ENCODE data around the gene CABP4.
"Not testable (repeated sequence)": the region's sequence is repeated elsewhere in the genome, so short reads cannot be mapped to it uniquely, and the experiment has no call there.

The CABP4 gene

GRCh38 chr11:67482275-67482826 is 27.2 kb downstream of the CABP4 start:
- Histone ChIP-seq H4K20me1 (ENCODE audit: insufficient read depth) (no peaks in the 10 kb centered on the region), H2AFZ (ENCODE audit: low read depth) (peak overlapping the region; percentile 88), H3K4me3 (IDR thresholded peaks at IDR 0.05; ENCODE audit: insufficient read depth, low read depth, low read length) (no peak overlapping the region), H3K4me1 (ENCODE audit: low read depth, poor library complexity, severe bottlenecking) (peaks cover 7% of the 10 kb centered on the region), H3K79me2 (ENCODE audit: insufficient read depth, low read depth) (no peaks in the 10 kb centered on the region), H3K9ac (peak overlapping the region; percentile 51; the same call in 1 of the 2 replicates), H3K36me3 (ENCODE audit: insufficient read depth) (no peaks in the 10 kb centered on the region), H3K27me3 (ENCODE audit: insufficient read depth, low read depth) (peaks cover 20% of the 10 kb centered on the region; the same call in 1 of the 2 replicates), H3K27ac (no peak overlapping the region), H3K4me2 (peak overlapping the region; percentile 77)
- no peak for TF ChIP-seq CTCF (conservative IDR thresholded peaks at IDR 0.05; ENCODE audit: low read depth, low read length)

- peak within 1 kb of the TSS; percentile 37; the same call in 1 of the 2 replicates for H3K27ac ChIP-seq
- TF ChIP-seq CTCF (conservative IDR thresholded peaks at IDR 0.05; ENCODE audit: low read depth, low read length) = 0 out of 2 replicates have a peak, but pooled peaks have one; percentile 31
- no peak within 1 kb of the TSS for H3K4me3 ChIP-seq (IDR thresholded peaks at IDR 0.05; ENCODE audit: insufficient read depth, low read depth, low read length)
- H2AFZ ChIP-seq (ENCODE audit: low read depth) = peak within 1 kb of the TSS; percentile 88
- peak within 1 kb of the TSS; percentile 77 for H3K4me2 ChIP-seq
- H3K36me3 ChIP-seq (ENCODE audit: insufficient read depth) = no peaks in the 10 kb centered on the region
- H3K79me2 ChIP-seq (ENCODE audit: insufficient read depth, low read depth) = no peaks in the 10 kb centered on the region
- H3K9ac ChIP-seq = peak within 1 kb of the TSS; percentile 51; the same call in 1 of the 2 replicates
- H4K20me1 ChIP-seq (ENCODE audit: insufficient read depth) = no peaks in the 10 kb centered on the region
- H3K27me3 ChIP-seq (ENCODE audit: insufficient read depth, low read depth) = peaks cover 19% of the 10 kb centered on the region; the same call in 1 of the 2 replicates
- peaks cover 7% of the 10 kb centered on the region for H3K4me1 ChIP-seq (ENCODE audit: low read depth, poor library complexity, severe bottlenecking)
Observed at GRCh38 chr11:67482827-67483798, 28.0 kb downstream of the CABP4 start, which contains the start of gene AIP. Gene AIP (plus strand): TSS chr11:67483026. CDS start chr11:67483159, 133 bp downstream.

GRCh38 chr11:67483831-67484665 is 28.9 kb downstream of the CABP4 start:
- TF ChIP-seq CTCF (conservative IDR thresholded peaks at IDR 0.05; ENCODE audit: low read depth, low read length) = no peak
- Histone ChIP-seq H3K4me3 (IDR thresholded peaks at IDR 0.05; ENCODE audit: insufficient read depth, low read depth, low read length) (no peak overlapping the region), H3K27ac (no peak overlapping the region)

DNA sequence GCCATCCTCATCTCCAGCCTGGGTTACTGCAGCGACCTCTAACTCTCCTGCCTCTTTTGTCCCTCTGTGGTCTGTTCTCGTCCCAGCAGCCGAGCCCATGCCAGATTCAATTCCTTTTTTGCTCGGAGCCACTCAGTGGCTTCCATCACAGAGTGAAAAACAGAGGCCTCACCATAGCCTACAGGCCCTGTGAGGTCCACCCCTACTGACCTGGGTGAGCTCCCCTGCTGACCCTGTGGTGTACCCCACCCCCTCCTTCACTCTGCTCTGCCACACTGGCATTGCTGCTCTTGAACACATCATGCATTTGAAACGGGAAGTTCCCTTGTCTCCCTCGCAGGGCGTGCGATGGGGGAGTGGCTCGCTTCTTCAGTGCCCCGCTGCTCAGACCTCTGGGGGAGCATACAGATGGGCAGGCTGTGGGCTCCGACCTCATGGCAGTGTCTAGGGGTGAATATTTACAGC is 29.7 kb downstream of the CABP4 start:
- no peaks in the 10 kb centered on the region for H3K79me2 ChIP-seq (ENCODE audit: insufficient read depth, low read depth)
- H3K27me3 ChIP-seq (ENCODE audit: insufficient read depth, low read depth) = peaks cover 2% of the 10 kb centered on the region; the same call in 1 of the 2 replicates
- no peaks in the 10 kb centered on the region for H4K20me1 ChIP-seq (ENCODE audit: insufficient read depth)
- peaks cover 7% of the 10 kb centered on the region for H3K4me1 ChIP-seq (ENCODE audit: low read depth, poor library complexity, severe bottlenecking)
- no peaks in the 10 kb centered on the region for H3K36me3 ChIP-seq (ENCODE audit: insufficient read depth)
- H3K4me3 ChIP-seq (IDR thresholded peaks at IDR 0.05; ENCODE audit: insufficient read depth, low read depth, low read length) = no peak overlapping the region
- H3K4me2 ChIP-seq = no peak overlapping the region
- no peak overlapping the region for H3K9ac ChIP-seq
- no peak overlapping the region for H2AFZ ChIP-seq (ENCODE audit: low read depth)
- no peak for TF ChIP-seq CTCF (conservative IDR thresholded peaks at IDR 0.05; ENCODE audit: low read depth, low read length)
- no peak overlapping the region for H3K27ac ChIP-seq

More at GRCh38 chr11:67483831-67484665, 28.9 kb downstream of the CABP4 start:
- Histone ChIP-seq H3K9ac (no peak overlapping the region), H3K4me2 (peak overlapping the region; percentile 77), H3K79me2 (ENCODE audit: insufficient read depth, low read depth) (no peaks in the 10 kb centered on the region), H3K36me3 (ENCODE audit: insufficient read depth) (no peaks in the 10 kb centered on the region), H2AFZ (ENCODE audit: low read depth) (no peak overlapping the region), H4K20me1 (ENCODE audit: insufficient read depth) (no peaks in the 10 kb centered on the region), H3K4me1 (ENCODE audit: low read depth, poor library complexity, severe bottlenecking) (peaks cover 7% of the 10 kb centered on the region), H3K27me3 (ENCODE audit: insufficient read depth, low read depth) (peaks cover 10% of the 10 kb centered on the region; the same call in 1 of the 2 replicates)

DNA sequence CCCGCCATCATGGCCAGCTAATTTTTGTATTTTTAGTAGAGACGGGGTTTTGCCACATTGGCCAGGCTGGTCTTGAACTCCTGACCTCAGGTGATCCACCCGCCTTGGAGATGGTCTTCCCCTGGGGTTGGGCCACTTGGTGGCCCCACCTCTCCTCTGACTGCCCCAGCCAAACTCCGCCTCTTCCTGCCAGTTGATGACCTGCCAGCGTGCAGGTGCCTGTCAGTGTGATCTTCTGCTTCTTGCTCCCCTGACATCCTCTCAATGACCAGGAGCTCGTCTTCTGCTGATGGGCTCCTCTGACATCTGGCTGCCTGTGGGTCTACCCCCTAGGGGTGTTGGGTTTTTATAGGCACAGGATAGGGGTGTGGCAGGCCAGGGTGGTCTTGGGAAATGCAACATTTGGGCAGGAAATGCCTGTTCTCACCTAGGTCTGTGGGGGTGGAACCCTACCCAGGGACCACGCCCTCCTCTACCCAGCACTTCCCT is 30.8 kb downstream of the CABP4 start:
- H3K27ac ChIP-seq; H3K9ac ChIP-seq; H4K20me1 ChIP-seq (ENCODE audit: insufficient read depth); H3K4me2 ChIP-seq; H2AFZ ChIP-seq (ENCODE audit: low read depth); H3K36me3 ChIP-seq (ENCODE audit: insufficient read depth); H3K79me2 ChIP-seq (ENCODE audit: insufficient read depth, low read depth); H3K4me3 ChIP-seq (IDR thresholded peaks at IDR 0.05; ENCODE audit: insufficient read depth, low read depth, low read length); H3K27me3 ChIP-seq (ENCODE audit: insufficient read depth, low read depth); H3K4me1 ChIP-seq (ENCODE audit: low read depth, poor library complexity, severe bottlenecking): not testable (repeated sequence)

Data from KMS-11 (cell line).